AML-193 (cell line): Measurements from ENCODE around the gene CDKN2AIPNL.
"Not testable (repeated sequence)": the region's sequence is repeated elsewhere in the genome, so short reads cannot be mapped to it uniquely, and the experiment has no call there.

Experiments
- DNase-seq, 2 experiments: peaks; one replicate each; lab custom pipeline; 2025; lab: John Stamatoyannopoulos, UW

CDKN2AIPNL gene

GRCh38 chr5:134398609-134399155 is 13.0 kb downstream of the CDKN2AIPNL start:
- no peak for DNase-seq

- DNase-seq = no peak
Observed at GRCh38 chr5:134397196-134397595, 14.5 kb downstream of the CDKN2AIPNL start.

- DNase-seq = no peak
Observed at GRCh38 chr5:134396274-134396673, 15.4 kb downstream of the CDKN2AIPNL start.

GRCh38 chr5:134394932-134395331 is 16.7 kb downstream of the CDKN2AIPNL start:
- no peak for DNase-seq

- no peak for DNase-seq
Observed at GRCh38 chr5:134392301-134392700, 19.4 kb downstream of the CDKN2AIPNL start.

- DNase-seq = no peak
Observed at GRCh38 chr5:134387443-134387842, 24.2 kb downstream of the CDKN2AIPNL start.

- DNase-seq = no peak
Observed at GRCh38 chr5:134383980-134384697, 27.5 kb downstream of the CDKN2AIPNL start.

DNA sequence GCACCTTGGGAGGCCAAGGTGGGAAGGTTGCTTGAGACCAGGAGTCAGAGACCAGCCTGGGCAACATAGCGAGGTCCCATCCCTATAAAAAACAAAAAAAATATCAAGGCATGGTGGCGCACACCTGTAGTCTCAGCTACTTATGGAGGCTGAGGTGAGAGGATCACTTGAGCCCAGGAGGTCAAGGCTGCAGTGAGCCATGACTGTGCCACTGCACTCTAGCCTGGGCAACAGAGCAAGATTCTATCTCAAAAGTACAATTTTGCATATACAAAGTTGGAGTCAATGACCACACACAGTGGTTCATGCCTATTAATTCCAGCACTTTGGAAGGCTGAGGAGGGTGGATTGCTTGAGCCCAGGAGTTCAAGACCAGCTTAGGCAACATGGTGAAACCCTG is 29.5 kb downstream of the CDKN2AIPNL start:
- not testable (repeated sequence) for DNase-seq

DNA sequence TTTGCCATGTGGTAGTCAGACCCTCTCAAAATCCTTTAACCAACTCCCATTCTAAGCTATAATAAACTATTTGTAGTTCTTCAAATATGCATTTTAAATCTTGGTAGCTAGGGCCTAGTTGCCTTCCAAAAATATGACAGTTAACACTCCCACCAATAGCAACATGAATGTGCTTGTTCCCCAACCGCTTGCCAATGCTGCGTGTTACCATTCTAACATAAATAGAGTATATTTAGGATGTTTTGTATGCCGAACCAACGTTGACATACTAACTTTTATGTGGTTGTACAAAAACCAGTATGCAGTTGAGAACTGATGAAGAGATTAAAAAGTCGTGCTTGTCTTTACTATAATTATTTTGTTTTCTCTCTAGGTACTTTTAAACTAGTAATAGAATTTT is 31.3 kb downstream of the CDKN2AIPNL start:
- no peak for DNase-seq

DNA sequence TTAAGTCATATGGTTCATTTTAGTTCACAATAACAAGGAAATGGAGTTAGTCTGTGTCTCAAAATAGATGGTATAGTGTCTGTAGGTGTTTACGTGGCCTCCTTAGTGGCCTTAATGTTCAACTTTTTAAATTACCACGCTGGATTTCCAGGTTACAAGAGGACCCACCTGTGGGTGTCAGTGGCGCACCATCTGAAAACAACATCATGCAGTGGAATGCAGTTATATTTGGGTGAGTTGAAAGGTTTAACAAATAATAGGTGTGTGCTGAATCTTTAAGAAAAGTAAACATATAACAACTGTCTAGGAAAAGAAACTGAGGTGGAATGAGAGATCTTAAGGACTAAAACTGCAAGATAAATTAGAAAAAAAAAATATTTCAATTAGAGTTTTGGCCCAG is 37.4 kb downstream of the CDKN2AIPNL start:
- DNase-seq = no peak

DNA sequence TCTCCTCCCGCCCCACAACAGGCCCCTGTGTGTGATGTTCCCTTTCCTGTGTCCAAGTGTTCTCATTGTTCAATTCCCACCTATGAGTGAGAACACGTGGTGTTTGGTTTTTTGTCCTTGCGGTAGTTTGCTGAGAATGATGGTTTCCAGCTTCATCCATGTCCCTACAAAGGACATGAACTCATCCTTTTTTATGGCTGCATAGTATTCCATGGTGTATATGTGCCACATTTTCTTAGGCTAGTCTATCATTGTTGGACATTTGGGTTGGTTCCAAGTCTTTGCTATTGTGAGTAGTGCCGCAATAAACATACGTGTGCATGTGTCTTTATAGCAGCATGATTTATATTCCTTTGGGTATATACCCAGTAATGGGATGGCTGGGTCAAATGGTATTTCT is 38.0 kb downstream of the CDKN2AIPNL start:
- DNase-seq = not testable (repeated sequence)

- no peak for DNase-seq
Observed at GRCh38 chr5:134371834-134372340, 39.8 kb downstream of the CDKN2AIPNL start.

GRCh38 chr5:134370871-134371833 is 40.5 kb downstream of the CDKN2AIPNL start, which contains the start of gene UBE2B:
UBE2B (plus strand) TSS chr5:134371569; CDS start chr5:134371596, 27 bp downstream.
- DNase-seq = peak; percentile 98 to 99

DNA sequence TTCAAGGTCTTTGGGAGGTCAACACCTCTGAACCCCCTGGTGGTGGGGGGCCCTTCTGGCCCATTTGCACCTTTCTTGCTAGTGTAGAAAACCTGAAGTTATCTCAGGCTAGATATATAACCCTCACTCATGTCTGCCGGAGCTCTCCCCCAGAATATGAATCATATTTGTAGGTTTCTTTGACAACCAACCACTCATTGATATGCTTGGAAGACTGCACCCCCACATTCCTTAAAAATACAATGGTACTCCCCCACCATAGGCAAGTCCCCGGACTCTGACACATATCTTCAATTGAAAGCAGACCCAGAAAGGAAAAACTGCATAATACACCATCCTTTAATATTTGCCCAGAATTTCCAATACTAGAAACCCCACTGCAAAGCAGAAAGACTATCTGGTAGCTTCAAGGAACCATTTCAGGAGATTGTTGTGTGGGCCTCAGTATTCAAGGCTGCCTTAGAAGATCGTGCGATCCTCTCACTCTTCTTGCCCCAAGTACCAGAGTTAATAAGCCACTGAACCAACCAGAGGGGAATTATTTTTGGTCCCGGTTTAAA is 41.3 kb downstream of the CDKN2AIPNL start:
- DNase-seq = peak in 1 of 2 experiments; percentile 48

DNA sequence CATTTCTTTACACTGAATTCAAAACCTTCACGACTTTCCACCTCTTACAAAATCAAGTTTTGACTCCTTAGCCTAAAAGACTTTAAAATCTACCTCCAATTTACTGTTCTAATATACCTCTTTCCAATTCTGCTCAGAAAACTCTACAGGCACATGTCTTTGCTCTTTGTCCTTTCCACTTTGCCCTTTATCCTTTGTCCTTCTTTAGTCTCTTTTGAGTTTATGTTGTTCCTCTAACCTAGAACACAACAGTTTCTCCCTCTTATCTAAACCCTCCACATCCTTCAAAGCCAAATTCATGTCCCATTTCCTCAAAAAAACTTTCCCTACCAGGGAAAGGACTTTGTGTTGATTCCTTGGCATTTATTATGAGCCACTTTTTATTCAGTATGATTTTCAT is 46.1 kb downstream of the CDKN2AIPNL start:
- no peak for DNase-seq

- DNase-seq = no peak
Observed at GRCh38 chr5:134355681-134356080, 56.0 kb downstream of the CDKN2AIPNL start.
